Keratinocyte (primary cell): ENCODE measurements around the gene NRXN2. TPM values are rescaled to one million over a fixed set of nuclear protein-coding genes. Genes with fewer than 3 reads are reported as not detected.

Source experiments
- DNase-seq: peaks from one replicate; pipeline ENCODE4 v3.0.0-alpha.2; 2011; ENCODE audit warnings: low read depth, missing footprints, low spot score
- FAIRE-seq: peaks from 2 replicates; lab custom pipeline; 2011; peaks lifted over from hg19 to GRCh38; lab: Jason Lieb, UNC
- H2AFZ ChIP-seq: 2 replicates; pipeline ENCODE4 v1.6.0; 2012; ENCODE audit warnings: low read length, control low read depth, inconsistent platforms; ENCODE audit not compliant: control insufficient read depth
- H3K27ac ChIP-seq: 2 replicates; pipeline ENCODE4 v1.5.1; 2011; ENCODE audit warnings: low read length; ENCODE audit not compliant: control insufficient read depth, insufficient read depth
- H3K27me3 ChIP-seq: 3 replicates; pipeline ENCODE4 v1.6.0; 2011; ENCODE audit warnings: low read length; ENCODE audit not compliant: control insufficient read depth, insufficient read depth; ENCODE audit errors: extremely low read depth
- H3K36me3 ChIP-seq, 2 experiments: 2 replicates in 1 of 2; 3 replicates in 1 of 2; pipeline ENCODE4 v1.5.1; 2011; ENCODE audit warnings: low read length in 2 of 2, mild to moderate bottlenecking in 1 of 2; ENCODE audit not compliant: control insufficient read depth in 2 of 2, insufficient read depth in 2 of 2; ENCODE audit errors: extremely low read depth in 1 of 2
- H3K4me1 ChIP-seq: 3 replicates; pipeline ENCODE4 v1.5.1; 2011; ENCODE audit warnings: low read length; ENCODE audit not compliant: control insufficient read depth, insufficient read depth; ENCODE audit errors: extremely low read depth
- H3K4me2 ChIP-seq: 3 replicates; pipeline ENCODE4 v1.6.0; 2011; ENCODE audit warnings: low read depth, low read length; ENCODE audit not compliant: control insufficient read depth, insufficient read depth; ENCODE audit errors: extremely low read depth
- H3K4me3 ChIP-seq, 3 experiments: fragments of 200-600 bp in 1 of 3; sonication (generic) in 1 of 3; 2 replicates in 2 of 3; 3 replicates in 1 of 3; pipeline ENCODE4 v1.5.1; 2011 to 2016; ENCODE audit warnings: low read length in 3 of 3, mild to moderate bottlenecking in 3 of 3, control low read depth in 2 of 3, inconsistent platforms in 1 of 3, low read depth in 1 of 3, mixed read lengths in 1 of 3, mixed run types in 1 of 3, moderate library complexity in 1 of 3; ENCODE audit not compliant: control insufficient read depth in 2 of 3, insufficient read depth in 2 of 3; ENCODE audit errors: extremely low read depth in 1 of 3
- H3K79me2 ChIP-seq: 2 replicates; pipeline ENCODE4 v1.6.0; 2012; ENCODE audit warnings: low read length; ENCODE audit not compliant: control insufficient read depth, insufficient read depth
- H3K9ac ChIP-seq: 3 replicates; pipeline ENCODE4 v1.6.0; 2011; ENCODE audit warnings: low read length; ENCODE audit not compliant: control insufficient read depth, insufficient read depth; ENCODE audit errors: extremely low read depth
- H3K9me1 ChIP-seq: 3 replicates; pipeline ENCODE4 v1.6.0; 2011; ENCODE audit warnings: low read length; ENCODE audit not compliant: control insufficient read depth, insufficient read depth; ENCODE audit errors: extremely low read depth
- H3K9me3 ChIP-seq: 2 replicates; pipeline ENCODE4 v1.5.1; 2012; ENCODE audit warnings: low read depth, low read length; ENCODE audit not compliant: control insufficient read depth
- H4K20me1 ChIP-seq: 3 replicates; pipeline ENCODE4 v1.6.0; 2011; ENCODE audit warnings: low read length; ENCODE audit not compliant: control insufficient read depth, insufficient read depth; ENCODE audit errors: extremely low read depth
- EZH2 ChIP-seq: IDR thresholded peaks from one replicate; pipeline ENCODE4 v1.6.1; 2012; ENCODE audit warnings: inconsistent platforms, mild to moderate bottlenecking, low read length, moderate library complexity
- dilution Hi-C: fragments of 300-500 bp; cut with MboI; formaldehyde crosslinking; loops from one replicate; pipeline ENCODE4 v1.7.0; 2020; ENCODE audit warnings: low sequenced_read_pairs; ENCODE audit not compliant: extremely low pct_ligation_motif_present
- polyA plus RNA-seq, 5 experiments: library from polyadenylated mRNA; depleted of rRNA in 3 of 5; stranded (reverse) in 3 of 5; stranded (forward) in 1 of 5; unstranded in 1 of 5; fragments of >200 nt; gene quantifications; 1 replicate in 1 of 5; 2 replicates in 3 of 5; 3 replicates in 1 of 5; pipeline versions ENCODE4 v1.2.1 to v1.2.3, GENCODE V29; 2011 to 2012; ENCODE audit warnings: missing spikeins in 2 of 5, low read depth in 1 of 5, low replicate concordance in 1 of 5
- TF ChIP-seq, protein P1 (sequence below), 3 experiments: IDR thresholded peaks in 1 of 3; conservative IDR thresholded peaks in 1 of 3; optimal IDR thresholded peaks in 1 of 3; 2 replicates in 2 of 3; 3 replicates in 1 of 3; pipeline versions ENCODE3 to v1.5.1; 2011; ENCODE audit warnings: low read length in 3 of 3, mild to moderate bottlenecking in 3 of 3, moderate library complexity in 2 of 3, control low read depth in 1 of 3, inconsistent platforms in 1 of 3; ENCODE audit not compliant: insufficient read depth in 2 of 3; ENCODE audit errors: extremely low read depth in 1 of 3

The NRXN2 gene
- polyA plus RNA-seq, 1 donor (not counting 4 experiments of a cell fraction or from before 2014, with no cell fraction given): not detected

DNA sequence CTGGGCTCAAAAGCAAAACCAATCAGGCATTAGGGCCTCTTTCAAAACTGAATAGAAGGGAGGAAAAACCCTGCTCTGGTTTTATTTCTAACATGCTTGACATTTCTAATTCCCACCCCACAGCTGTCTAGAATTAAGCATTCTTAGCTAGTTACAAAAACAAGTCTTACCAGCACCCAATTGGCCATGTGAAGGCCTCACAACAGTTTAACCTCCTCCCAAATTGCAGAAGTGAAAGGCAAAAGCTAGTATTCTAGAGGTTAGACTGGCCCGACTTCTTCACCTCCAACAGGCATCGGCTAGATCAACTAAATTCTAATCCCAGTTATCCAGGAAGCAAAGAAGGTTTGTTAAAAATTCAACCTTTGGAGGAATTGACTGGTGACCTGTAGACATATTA is 48.9 kb upstream of the NRXN2 start:
- no peaks in the 10 kb centered on the region for H3K9me3 ChIP-seq
- no peak for TF ChIP-seq EZH2
- TF ChIP-seq, protein P1, sequence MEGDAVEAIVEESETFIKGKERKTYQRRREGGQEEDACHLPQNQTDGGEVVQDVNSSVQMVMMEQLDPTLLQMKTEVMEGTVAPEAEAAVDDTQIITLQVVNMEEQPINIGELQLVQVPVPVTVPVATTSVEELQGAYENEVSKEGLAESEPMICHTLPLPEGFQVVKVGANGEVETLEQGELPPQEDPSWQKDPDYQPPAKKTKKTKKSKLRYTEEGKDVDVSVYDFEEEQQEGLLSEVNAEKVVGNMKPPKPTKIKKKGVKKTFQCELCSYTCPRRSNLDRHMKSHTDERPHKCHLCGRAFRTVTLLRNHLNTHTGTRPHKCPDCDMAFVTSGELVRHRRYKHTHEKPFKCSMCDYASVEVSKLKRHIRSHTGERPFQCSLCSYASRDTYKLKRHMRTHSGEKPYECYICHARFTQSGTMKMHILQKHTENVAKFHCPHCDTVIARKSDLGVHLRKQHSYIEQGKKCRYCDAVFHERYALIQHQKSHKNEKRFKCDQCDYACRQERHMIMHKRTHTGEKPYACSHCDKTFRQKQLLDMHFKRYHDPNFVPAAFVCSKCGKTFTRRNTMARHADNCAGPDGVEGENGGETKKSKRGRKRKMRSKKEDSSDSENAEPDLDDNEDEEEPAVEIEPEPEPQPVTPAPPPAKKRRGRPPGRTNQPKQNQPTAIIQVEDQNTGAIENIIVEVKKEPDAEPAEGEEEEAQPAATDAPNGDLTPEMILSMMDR (optimal IDR thresholded peaks at IDR 0.05 in 1 of 3, IDR thresholded peaks at IDR 0.05 in 1 of 3, conservative IDR thresholded peaks at IDR 0.05 in 1 of 3; ENCODE audit: extremely low read depth in 1 of 3, insufficient read depth in 2 of 3, low read length in 3 of 3): no peak
- dilution Hi-C loops: no loop called here
- no peaks in the 10 kb centered on the region for H3K27me3 ChIP-seq
- H3K36me3 ChIP-seq: peaks cover 72 to 91% of the 10 kb centered on the region in 2 experiments
- H3K79me2 ChIP-seq: peaks cover 89% of the 10 kb centered on the region
- H3K4me3 ChIP-seq: no peak overlapping the region
- no peak overlapping the region for H3K27ac ChIP-seq
- FAIRE-seq (no peak), DNase-seq (no peak)
- no peak overlapping the region for H3K9ac ChIP-seq
- peaks cover 55% of the 10 kb centered on the region for H4K20me1 ChIP-seq
- H3K4me1 ChIP-seq: peaks cover 8% of the 10 kb centered on the region
- no peak overlapping the region for H3K4me2 ChIP-seq
- H3K9me1 ChIP-seq: no peaks in the 10 kb centered on the region
- no peak overlapping the region for H2AFZ ChIP-seq

- Histone ChIP-seq H3K36me3 (peaks cover 71 to 86% of the 10 kb centered on the region in 2 experiments), H4K20me1 (peaks cover 42% of the 10 kb centered on the region), H3K4me3 (no peak overlapping the region), H3K9me1 (no peaks in the 10 kb centered on the region), H3K9me3 (no peaks in the 10 kb centered on the region), H3K27me3 (no peaks in the 10 kb centered on the region), H3K4me2 (no peak overlapping the region), H3K9ac (no peak overlapping the region), H3K27ac (no peak overlapping the region), H2AFZ (no peak overlapping the region), H3K4me1 (no peaks in the 10 kb centered on the region), H3K79me2 (peaks cover 75% of the 10 kb centered on the region)
- TF ChIP-seq, protein P1 (optimal IDR thresholded peaks at IDR 0.05 in 1 of 3, IDR thresholded peaks at IDR 0.05 in 1 of 3, conservative IDR thresholded peaks at IDR 0.05 in 1 of 3; ENCODE audit: extremely low read depth in 1 of 3, insufficient read depth in 2 of 3, low read length in 3 of 3): no peak
- FAIRE-seq (no peak), DNase-seq (no peak)
- dilution Hi-C loops: no loop called here
These were observed 47.1 kb upstream of the NRXN2 start for GRCh38 chr11:64770120-64770519.
